GM12801 (cell line): Measurements from ENCODE around the gene PDHA1.

ENCODE experiments used
- CTCF ChIP-seq: IDR thresholded peaks from one replicate; pipeline ENCODE4 v1.5.1; 2011; ENCODE audit warnings: control low read depth; ENCODE audit not compliant: insufficient read length; ENCODE audit errors: extremely low read depth

The PDHA1 gene

GRCh38 chrX:19361701-19362100, 18.0 kb downstream of the PDHA1 start:
- TF ChIP-seq CTCF: no peak

- no peak for TF ChIP-seq CTCF
Measured at GRCh38 chrX:19368576-19368975, 24.8 kb downstream of the PDHA1 start.

GRCh38 chrX:19370061-19370460, 26.3 kb downstream of the PDHA1 start:
- TF ChIP-seq CTCF: no peak

GRCh38 chrX:19372170-19372546, 28.4 kb downstream of the PDHA1 start:
- no peak for TF ChIP-seq CTCF

- TF ChIP-seq CTCF: no peak
Measured at GRCh38 chrX:19372547-19373331, 29.0 kb downstream of the PDHA1 start.

- no peak for TF ChIP-seq CTCF
Measured at GRCh38 chrX:19373351-19373891, 29.7 kb downstream of the PDHA1 start.

- no peak for TF ChIP-seq CTCF
Measured at GRCh38 chrX:19375546-19375945, 31.8 kb downstream of the PDHA1 start.
